Right atrium auricular region (tissue), 2 donors: ENCODE data around the gene ATP5MC3. TPM values are rescaled to one million over a fixed set of nuclear protein-coding genes. Genes with fewer than 3 reads are reported as not detected.

Source experiments
- DNase-seq: peaks from one replicate; pipeline ENCODE4 v3.0.0-alpha.2; 2019; ENCODE audit warnings: low spot score
- H3K27ac ChIP-seq, 2 donors: fragments of 200-600 bp; sonication (generic); 1 replicate in 1 of 2; 2 replicates in 1 of 2; pipeline ENCODE4 v1.5.1; 2016 to 2019
- H3K27me3 ChIP-seq, 2 donors: fragments of 200-600 bp; sonication (generic); one replicate each; pipeline versions ENCODE4 v1.5.1 to v1.6.0; 2017 to 2019
- H3K36me3 ChIP-seq: fragments of 200-600 bp; sonication (generic); one replicate; pipeline ENCODE4 v1.5.1; 2016
- H3K4me1 ChIP-seq, 2 donors: fragments of 200-600 bp; sonication (generic); one replicate each; pipeline versions ENCODE4 v1.5.1 to v1.6.0; 2017 to 2019
- H3K4me3 ChIP-seq, 2 donors: fragments of 200-600 bp; sonication (generic); 1 replicate in 1 of 2; 2 replicates in 1 of 2; pipeline ENCODE4 v1.5.1; 2017 to 2019; ENCODE audit warnings: mild to moderate bottlenecking in 1 of 2, moderate library complexity in 1 of 2
- H3K9me3 ChIP-seq, 2 donors: fragments of 200-600 bp; sonication (generic); one replicate each; pipeline ENCODE4 v1.5.1; 2019
- total RNA-seq, 2 donors: library from RNA; depleted of rRNA; stranded (reverse); fragments of >200 nt; gene quantifications; one replicate each; pipeline ENCODE4 v1.1.0, GENCODE V29; 2016
- TF ChIP-seq, protein P1 (sequence below), 2 donors: fragments of 200-600 bp; sonication (generic); IDR thresholded peaks; one replicate each; pipeline ENCODE4 v1.5.1; 2019; ENCODE audit warnings: antibody characterized with exemption in 2 of 2

The ATP5MC3 gene
- total RNA-seq, 2 donors from 2014 or later: 492 to 746 TPM

DNA sequence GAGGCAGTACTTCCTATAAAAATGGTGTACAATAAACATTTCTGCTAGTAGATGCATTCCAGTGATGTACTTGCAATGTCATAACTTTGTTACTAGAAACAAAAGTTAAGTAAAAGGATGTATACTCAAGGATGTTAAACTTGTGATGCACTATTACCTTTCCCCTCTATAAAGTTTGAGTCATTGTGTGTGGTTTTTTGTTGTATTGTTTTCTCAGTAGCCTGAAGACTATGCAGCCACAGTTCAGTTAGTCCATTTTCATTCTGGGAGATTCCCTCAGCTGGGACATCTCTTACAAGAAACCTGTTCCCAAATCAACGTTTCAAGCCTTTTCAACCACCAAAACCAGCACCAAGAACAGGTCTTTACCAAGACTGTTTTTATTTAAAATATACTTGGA lies 5.6 kb downstream of the ATP5MC3 start:
- H3K36me3 ChIP-seq: peaks cover 44% of the 10 kb centered on the region
- H3K4me1 ChIP-seq: peaks cover 0 to 30% of the 10 kb centered on the region in 2 donors
- H3K9me3 ChIP-seq: no peaks in the 10 kb centered on the region
- H3K27ac ChIP-seq: no peak overlapping the region
- no peak for DNase-seq
- no peak overlapping the region for H3K4me3 ChIP-seq
- H3K27me3 ChIP-seq: no peaks in the 10 kb centered on the region
- TF ChIP-seq, protein P1, sequence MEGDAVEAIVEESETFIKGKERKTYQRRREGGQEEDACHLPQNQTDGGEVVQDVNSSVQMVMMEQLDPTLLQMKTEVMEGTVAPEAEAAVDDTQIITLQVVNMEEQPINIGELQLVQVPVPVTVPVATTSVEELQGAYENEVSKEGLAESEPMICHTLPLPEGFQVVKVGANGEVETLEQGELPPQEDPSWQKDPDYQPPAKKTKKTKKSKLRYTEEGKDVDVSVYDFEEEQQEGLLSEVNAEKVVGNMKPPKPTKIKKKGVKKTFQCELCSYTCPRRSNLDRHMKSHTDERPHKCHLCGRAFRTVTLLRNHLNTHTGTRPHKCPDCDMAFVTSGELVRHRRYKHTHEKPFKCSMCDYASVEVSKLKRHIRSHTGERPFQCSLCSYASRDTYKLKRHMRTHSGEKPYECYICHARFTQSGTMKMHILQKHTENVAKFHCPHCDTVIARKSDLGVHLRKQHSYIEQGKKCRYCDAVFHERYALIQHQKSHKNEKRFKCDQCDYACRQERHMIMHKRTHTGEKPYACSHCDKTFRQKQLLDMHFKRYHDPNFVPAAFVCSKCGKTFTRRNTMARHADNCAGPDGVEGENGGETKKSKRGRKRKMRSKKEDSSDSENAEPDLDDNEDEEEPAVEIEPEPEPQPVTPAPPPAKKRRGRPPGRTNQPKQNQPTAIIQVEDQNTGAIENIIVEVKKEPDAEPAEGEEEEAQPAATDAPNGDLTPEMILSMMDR (IDR thresholded peaks at IDR 0.05): no peak

- peaks cover 0 to 28% of the 10 kb centered on the region in 2 donors for H3K4me1 ChIP-seq
These were observed 6.2 kb downstream of the ATP5MC3 start for GRCh38 chr2:175175320-175175719.

GRCh38 chr2:175170659-175171304 lies 10.7 kb downstream of the ATP5MC3 start:
- H3K4me3 ChIP-seq: no peak overlapping the region
- no peaks in the 10 kb centered on the region for H3K9me3 ChIP-seq
- H3K27me3 ChIP-seq: no peaks in the 10 kb centered on the region
- peaks cover 8% of the 10 kb centered on the region for H3K36me3 ChIP-seq
- DNase-seq: no peak
- peaks cover 0 to 23% of the 10 kb centered on the region in 2 donors for H3K4me1 ChIP-seq
- TF ChIP-seq, protein P1 (IDR thresholded peaks at IDR 0.05): no peak
- no peak overlapping the region for H3K27ac ChIP-seq

More at GRCh38 chr2:175175320-175175719, 6.2 kb downstream of the ATP5MC3 start:
- no peaks in the 10 kb centered on the region for H3K9me3 ChIP-seq
- peaks cover 44% of the 10 kb centered on the region for H3K36me3 ChIP-seq
- H3K27ac ChIP-seq: no peak overlapping the region
- H3K4me3 ChIP-seq: no peak overlapping the region
- no peak for DNase-seq
- TF ChIP-seq, protein P1 (IDR thresholded peaks at IDR 0.05): no peak
- no peaks in the 10 kb centered on the region for H3K27me3 ChIP-seq

- H3K36me3 ChIP-seq: peaks cover 8% of the 10 kb centered on the region
- no peak for DNase-seq
- no peaks in the 10 kb centered on the region for H3K27me3 ChIP-seq
- peaks cover 0 to 27% of the 10 kb centered on the region in 2 donors for H3K4me1 ChIP-seq
- TF ChIP-seq, protein P1 (IDR thresholded peaks at IDR 0.05): no peak
- H3K9me3 ChIP-seq: no peaks in the 10 kb centered on the region
- no peak overlapping the region for H3K4me3 ChIP-seq
- H3K27ac ChIP-seq: peak overlapping the region in 1 of 2 donors; percentile 95
These were observed 12.3 kb downstream of the ATP5MC3 start for GRCh38 chr2:175169191-175169590.

- peaks cover 0 to 27% of the 10 kb centered on the region in 2 donors for H3K4me1 ChIP-seq
- TF ChIP-seq, protein P1 (IDR thresholded peaks at IDR 0.05): no peak
- DNase-seq: no peak
- H3K27me3 ChIP-seq: no peaks in the 10 kb centered on the region
- H3K36me3 ChIP-seq: peaks cover 7% of the 10 kb centered on the region
- no peaks in the 10 kb centered on the region for H3K9me3 ChIP-seq
- H3K27ac ChIP-seq: peak overlapping the region; percentile 95 to 98
- peak overlapping the region; percentile 73 to 88 for H3K4me3 ChIP-seq
These were observed 13.0 kb downstream of the ATP5MC3 start for GRCh38 chr2:175168564-175168945.
